Endothelial cell of hepatic sinusoid (primary cell): ENCODE measurements around the gene SP100.
"Not testable (repeated sequence)": the region's sequence is repeated elsewhere in the genome, so short reads cannot be mapped to it uniquely, and the experiment has no call there.

ENCODE experiments used
- in situ Hi-C: cut with HindIII; loops from 2 replicates; pipeline ENCODE4 v1.10.0; 2017; ENCODE audit warnings: low sequenced_read_pairs

SP100 gene

DNA sequence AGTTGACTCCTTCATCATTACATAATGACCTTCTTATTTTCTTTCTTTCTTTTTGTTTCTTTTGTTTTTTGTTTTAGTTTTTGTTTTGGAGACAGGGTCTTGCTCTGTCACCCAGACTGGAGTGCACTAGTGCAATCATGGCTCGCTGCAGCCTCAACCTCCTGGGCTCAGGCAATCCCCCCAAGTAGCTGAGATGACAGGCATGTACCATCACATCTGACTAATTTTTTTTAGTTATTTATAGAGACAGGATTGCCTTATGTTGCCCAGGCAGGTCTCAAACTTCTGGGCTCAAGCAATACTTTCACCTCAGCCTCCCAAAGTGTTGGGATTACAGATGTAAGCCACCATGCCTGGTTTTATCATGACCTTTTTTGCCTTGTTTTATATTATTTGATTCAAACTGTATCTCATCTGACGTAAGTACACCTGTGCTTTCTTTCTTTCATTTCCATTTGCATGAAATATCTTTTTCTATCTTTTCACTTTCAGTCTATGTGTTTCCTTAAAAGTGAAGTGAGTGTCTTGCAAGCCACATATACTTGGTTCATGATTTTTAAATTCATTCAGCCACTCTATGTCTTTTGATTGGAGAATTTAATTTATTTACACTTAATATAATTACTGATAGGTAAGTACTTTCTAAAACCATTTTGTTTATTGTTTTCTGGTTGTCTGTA, 39.1 kb downstream of the SP100 start:
- in situ Hi-C loops: loop anchor here (5.0 kb wide), 1 partner anchor 47 kb away; no protein-coding TSS in a partner anchor

DNA sequence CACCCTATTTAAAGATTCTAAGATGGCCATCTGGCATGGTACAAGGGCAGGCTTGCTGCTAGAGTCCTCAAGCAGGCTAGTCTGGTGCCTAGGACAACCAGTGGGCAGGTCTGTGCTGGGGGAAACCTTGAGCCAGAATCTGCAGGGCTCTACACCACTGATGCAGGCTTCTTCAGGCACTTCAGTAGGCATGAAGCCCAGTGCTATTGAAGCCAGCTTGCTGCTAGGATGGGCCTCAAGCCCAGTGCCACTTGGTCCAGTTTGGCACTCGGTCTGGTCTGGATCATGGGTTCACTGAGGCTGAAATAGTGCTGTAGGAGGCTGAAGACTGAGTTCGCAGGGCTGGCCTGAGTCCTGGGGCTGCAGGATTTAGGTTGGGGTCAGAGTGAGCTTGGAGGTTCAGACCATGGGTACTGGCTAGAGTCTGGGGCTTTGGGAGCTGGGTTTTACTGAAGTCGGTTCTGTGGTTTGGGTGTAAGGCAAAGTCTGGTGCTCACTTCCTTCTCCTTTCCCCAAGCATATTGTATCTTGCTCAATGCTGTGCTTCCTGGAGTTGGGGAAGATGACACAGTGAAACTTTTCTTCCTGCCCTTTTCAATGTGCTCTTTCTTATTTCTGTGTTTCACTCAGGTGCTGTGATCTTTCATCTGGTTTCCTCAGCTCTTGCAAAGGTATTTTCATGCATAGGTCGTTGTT, 41.2 kb downstream of the SP100 start:
- in situ Hi-C loops: loop anchor here (5.0 kb wide), 1 partner anchor 45 kb away; no protein-coding TSS in a partner anchor

DNA sequence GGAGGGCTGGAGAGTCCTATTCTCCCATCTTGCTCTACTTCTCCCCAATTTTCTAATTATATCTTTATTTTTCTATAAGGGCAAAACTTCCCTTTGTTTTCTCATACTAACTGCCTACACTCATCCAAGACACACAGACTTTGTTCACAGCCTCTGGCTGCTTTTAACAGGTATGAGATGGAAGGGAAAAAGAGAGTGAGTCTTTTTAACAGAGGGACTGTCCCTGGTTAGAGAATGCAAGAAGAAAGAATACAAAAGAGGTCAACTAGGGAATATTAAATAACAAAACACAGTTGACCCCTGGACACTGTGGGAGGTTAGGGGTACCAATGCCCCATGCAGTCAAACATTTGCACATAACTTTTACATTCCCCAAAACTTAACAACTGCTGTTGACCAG, 41.8 kb downstream of the SP100 start:
- in situ Hi-C loops: loop anchor here (5.0 kb wide), 1 partner anchor 45 kb away; no protein-coding TSS in a partner anchor

DNA sequence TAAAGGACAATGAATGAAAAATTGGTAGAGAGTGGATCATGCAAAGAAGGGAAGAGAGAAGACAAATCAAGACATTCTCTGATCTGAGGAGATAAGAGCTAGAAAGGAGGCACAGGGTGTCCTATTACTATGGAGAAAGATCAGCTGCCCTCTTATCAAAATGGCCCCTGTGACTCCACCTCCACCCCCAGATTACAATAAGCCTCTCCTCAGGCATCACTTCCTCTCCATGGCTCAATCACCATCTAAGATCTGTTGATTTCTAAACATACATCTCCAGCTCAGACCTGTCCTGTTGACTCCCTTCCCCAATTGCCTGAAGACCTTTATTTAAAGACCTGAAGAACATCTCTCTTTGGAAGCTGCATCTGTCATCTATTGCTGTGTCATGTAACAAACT, 43.2 kb downstream of the SP100 start:
- in situ Hi-C loops: loop anchor here (5.0 kb wide), 1 partner anchor 43 kb away; no protein-coding TSS in a partner anchor

DNA sequence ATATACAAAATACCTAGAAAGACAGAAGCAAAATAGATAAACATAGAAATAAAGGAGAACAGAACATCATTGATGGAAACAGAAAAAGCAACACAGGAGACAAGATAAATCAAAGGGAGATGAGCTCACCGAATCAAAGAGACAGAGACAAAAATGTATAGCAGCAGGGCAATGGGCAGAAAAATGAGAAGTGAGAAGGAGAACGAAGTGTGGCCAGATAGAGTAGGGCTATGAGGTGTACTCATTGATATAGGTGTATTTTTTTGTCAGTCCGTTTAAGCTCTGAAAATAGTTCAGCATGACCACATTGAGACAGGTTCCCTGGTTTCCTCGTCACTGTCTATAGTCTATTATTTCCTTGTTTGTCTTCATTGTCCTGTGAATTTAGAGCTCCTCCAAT, 55.1 kb downstream of the SP100 start:
- in situ Hi-C loops: no loop called here

DNA sequence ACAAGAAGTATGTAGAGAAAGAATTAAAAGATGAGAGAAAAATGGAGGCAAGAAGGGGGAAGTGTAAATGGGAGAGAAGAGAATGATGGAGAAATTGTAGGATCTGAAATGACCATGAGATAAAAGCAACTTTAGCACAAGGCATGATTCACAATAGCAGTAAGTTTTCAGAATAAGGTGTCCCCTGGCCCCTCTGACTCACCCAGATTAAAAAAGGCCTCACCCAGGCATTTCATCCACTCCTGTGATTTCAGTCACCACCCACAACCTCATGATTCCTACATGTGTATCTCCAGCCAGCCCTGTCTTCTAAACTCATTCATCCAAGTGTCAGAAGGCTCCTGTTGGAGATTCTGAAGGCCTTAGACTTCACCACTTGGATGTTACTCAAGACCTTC, 56.6 kb downstream of the SP100 start:
- in situ Hi-C loops: no loop called here

DNA sequence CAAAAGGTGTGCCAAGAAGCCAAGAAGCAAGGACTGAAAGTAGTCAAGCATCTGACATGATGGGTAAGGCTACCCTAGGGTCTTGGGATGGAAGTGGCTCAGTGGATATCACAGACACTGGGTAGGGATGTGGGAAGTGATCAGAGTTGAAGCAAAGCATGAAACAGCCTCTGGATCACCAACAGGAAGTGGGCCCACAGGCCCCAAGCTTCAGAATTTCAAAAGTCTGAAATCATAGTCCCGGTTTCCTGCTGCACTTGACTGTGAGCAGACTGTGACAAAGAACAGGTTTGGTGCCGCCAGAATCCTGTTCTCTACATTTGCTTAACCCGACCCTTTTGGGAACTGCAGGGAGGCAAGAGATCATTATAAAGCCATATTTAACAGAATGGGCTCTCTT, 57.4 kb downstream of the SP100 start:
- in situ Hi-C loops: no loop called here

DNA sequence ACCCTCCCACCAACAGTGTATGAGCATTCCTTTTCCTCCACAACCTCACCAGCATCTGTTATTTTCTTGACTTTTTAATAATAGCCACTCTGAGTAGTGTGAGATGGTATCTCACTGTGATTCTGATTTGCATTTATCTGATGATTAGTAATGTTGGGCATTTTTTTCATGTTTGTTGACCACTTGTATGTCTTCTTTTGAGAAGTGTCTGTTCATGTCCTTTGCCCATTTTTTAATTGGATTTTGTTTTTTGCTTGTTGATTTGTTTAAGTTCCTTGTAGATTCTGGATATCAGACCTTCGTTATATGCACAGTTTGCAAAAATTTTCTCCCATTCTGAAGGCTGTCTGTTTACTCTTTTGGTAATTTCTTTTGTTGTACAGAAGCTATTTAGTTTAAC, 59.1 kb downstream of the SP100 start:
- in situ Hi-C loops: no loop called here

DNA sequence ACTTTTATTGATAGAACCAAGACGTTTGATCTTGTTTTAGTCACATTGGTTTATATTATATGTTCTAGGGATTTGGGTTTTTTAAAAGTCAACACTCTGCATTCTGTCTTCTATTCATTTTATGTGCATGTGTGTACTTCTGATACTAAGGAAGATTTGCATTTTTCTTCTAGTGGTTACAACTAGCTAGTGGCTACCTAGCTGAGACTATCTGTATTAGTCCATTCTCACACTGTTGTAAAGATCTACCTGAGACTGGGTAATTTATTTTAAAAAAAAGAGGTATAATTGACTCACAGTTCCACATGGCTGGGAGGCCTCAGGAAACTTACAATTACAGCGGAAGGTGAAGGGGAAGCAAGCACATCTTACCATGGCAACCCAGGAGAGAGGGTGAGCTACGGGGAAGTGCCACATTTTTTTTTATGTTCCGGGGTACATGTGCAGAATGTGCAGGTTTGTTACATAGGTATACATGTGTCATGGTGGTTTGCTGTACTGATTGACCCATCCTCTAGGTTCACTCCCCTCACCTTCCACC, 69.9 kb downstream of the SP100 start:
- in situ Hi-C loops: no loop called here

DNA sequence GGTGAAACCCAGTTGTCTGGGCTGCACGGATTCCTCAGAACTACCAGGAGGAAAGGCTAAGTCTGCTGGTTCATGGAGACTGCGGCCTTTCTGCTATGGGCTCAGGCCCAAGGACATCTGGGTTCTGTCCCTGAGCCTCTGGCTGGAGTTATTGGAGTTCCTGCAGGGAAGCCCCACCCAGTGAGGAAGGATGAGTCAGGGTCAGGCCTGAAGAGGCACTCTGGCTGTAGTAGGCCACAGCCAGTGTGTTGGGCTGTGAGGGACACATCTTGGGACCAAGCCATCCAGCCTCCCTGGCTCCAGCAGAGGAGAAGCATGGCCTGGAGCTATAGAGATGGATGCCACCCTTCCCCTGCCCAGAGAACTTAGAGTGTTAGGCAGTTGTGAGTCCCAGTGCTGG, 75.2 kb downstream of the SP100 start:
- in situ Hi-C loops: not testable (repeated sequence)

DNA sequence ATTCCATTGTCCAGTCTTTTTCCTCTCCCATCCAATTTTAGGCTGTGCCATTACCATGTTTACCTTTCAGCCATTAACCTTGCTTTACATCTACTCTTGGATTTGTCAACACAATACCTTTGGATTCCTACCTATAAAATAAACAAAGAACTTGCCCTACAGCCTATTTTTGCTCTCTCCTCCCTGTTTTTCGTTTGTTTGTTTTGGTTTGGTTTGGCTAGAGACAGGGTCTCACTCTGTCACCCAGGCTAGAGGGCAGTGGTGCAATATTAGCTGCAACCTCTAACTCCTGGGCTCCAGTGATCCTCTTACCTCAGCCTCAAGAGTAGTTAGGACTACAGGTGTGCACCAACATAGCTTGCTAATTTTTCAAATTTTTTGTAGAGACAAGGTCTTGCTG, 76.1 kb downstream of the SP100 start:
- in situ Hi-C loops: no loop called here

DNA sequence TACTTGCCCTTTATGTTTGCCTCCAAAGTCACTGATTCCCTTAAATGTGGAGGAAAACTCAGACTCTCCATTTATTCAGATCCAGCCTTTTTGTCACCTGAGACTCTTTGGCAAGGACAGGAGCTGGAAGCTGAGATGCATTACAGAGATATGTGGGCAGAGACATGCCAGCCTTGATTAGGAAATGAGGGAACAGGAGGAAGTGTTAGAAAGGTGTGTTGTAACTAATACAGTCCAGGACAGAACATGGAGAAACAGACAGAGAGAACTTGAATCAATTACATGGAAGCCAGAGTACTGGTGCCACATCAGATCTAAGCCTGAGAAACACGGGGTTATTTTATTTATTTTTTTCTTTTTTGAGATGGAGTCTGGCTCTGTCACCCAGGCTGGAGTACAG, 79.0 kb downstream of the SP100 start:
- in situ Hi-C loops: no loop called here

DNA sequence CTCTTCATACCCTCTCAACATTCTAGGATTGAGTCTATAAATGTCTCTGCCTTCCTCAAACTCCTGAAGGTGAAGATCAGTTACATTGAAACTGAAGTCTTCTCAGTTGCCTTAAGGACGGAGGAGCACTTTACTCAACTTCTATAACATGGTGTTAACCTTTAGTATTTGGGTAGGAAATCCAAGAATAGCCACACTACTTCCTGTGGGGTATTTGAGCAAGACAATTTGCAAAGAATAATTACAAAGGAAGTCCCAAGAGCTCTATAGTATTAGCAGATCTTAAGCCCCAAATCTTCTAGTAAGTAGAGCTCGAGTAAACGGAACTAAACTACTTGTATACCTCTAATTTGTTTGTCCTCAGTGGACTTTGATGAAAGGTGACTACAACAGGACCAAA, 80.9 kb downstream of the SP100 start:
- in situ Hi-C loops: no loop called here

DNA sequence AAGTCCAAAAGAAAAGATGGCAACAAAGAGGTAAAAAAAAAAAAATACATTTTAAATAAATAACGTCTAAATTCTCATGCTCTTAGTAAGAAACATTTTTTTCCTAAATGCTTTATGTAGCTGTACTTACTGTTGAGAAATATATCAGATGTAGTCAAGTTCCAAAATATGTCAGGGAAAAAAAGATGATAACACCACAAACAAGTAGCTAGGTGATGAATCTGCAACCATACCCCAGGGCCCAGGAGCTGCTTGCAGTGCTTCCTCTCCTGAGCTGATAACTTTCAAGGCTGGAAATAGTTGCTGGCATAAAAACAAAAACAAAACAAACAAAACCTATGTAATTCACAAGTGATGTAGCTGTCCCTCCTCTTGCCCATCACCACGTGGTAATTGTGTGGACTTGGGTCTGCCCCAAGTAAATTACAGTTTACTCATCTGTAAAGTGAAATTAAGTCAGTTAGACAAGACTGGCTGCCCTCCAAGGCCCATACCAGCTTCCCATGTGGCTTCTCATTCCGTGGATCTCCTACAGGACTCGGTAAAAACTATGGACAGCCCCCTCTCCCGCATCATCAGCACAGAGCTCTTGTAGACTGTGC, 82.6 kb downstream of the SP100 start:
- in situ Hi-C loops: no loop called here

DNA sequence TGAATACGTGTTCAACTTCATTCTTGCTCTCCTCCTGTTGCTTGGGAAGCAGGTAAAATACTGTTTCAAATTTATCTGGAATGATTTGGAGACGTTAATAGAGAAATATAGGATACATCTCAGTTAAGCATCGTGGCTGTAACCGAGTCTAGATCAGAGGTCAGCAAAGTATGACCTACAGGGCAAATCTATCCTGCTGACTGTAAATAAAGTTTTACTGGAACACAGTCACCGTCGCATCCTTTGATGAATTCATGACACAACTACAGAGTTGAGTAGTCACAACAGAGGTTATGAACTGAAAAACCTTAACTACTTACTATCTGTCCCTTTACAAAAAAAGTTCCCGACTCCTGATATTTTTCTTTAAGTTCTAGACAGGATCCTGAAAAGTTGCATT, 86.6 kb downstream of the SP100 start:
- in situ Hi-C loops: loop anchor here (5.0 kb wide), 1 partner anchor 45 kb away; no protein-coding TSS in a partner anchor

DNA sequence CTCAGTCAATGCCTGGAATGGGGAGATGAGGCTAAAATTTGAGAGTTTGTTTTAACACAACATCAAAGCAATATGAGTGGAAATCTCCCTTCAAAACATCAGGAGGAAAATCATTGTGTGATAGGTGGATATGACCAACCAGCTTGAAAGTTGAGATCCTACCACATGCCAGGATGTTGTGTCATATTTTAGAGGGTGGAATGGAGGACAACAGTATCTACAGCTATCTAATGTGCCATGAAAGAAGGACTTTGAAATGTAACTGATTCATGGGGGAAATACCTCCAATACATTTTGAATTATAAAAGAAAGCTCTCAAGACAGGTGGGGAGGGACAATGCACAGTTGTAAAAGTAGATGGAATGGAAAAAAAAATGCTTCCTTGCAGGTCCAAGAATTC, 87.8 kb downstream of the SP100 start:
- in situ Hi-C loops: loop anchor here (5.0 kb wide), 1 partner anchor 46 kb away; no protein-coding TSS in a partner anchor

DNA sequence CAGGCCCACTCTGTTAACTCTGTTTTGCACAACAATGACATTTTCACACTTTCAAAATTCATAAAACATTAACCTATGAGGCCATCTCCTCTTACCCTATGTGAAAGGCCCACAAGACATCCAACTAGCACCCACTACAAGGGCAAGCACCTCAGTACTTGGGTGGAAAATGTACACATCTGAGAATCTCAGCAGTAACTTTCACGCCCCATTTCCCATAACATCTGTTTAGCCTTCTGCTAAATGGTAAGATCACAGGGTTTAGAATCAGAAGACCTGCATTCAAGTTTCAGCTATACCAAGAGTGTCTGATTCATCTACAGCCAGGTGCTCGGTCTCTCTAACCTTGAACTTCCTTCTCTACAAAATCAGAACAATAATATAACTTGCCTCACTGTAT, 89.2 kb downstream of the SP100 start:
- in situ Hi-C loops: no loop called here

DNA sequence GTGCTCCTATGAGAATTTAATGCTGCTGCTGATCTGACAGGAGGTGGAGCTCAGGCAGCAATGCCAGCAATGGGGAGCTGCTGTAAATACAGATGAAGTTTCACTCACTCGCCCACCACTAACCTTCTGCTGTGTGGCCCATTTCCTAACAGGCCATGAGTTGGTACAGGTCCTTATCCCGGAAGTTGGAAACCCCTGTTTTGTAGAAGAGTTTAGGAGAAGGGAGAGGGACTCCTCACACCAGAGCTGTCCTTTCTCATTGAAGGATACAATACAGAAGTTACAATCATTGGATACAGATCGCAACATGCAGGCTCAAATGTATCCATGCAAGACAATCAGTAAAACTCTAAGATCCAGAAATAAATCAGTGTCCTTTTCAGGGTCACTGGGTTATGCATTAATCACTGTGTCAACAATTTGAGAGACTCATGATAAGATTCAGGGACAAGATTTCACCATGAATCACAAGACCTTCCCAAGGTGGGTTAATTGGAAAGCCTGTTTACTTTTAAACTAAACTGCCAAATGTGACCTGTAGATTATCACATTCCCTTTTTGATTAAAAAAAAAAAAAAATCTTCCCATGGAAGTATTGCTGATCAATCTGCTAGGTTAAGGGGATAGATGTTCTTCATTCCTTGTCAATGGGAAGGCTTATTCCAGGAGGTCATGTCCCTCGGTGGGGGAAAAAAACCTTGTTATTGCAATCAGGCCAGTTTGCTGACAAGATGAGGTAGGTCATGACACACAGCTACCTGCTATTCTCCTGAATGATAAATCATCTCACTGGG, 97.2 kb downstream of the SP100 start:
- in situ Hi-C loops: no loop called here

DNA sequence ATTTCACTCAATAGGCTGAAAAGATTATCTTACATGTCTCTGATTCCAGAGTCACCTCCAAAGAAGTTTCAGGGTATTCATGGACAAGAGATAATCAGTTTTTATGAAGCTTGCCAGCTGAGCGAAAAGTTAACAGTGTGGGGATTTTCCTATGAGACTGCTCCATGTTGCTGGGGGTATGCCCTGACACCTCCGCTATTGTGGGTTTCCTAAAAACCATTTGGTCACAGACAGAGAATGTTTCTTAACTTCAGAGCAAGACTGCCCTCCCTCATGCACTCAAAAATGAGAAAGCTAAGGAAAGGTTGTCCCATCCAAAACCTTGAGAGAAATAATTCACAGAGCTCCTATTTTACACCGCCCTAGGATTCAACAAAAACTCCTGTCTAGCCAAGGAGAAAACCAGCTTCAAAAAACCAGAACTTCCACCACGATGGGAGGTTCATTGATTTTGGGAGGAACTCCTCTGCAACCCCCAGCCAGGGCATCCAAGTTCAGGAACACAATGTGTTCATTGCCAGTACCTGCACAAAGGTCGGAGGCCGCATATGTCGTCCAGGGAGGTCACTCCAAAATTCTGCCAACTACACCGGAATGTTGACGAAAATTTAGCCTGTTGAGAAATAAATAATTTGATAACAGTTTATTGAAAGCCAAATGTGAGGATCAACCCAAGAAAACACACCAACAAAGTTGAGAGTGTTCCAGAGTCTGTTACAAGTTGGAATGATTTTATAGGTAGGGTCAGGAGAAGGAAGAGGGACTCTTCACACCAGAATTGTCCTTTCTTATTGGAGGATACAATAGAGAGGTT, 104.3 kb downstream of the SP100 start:
- in situ Hi-C loops: no loop called here

DNA sequence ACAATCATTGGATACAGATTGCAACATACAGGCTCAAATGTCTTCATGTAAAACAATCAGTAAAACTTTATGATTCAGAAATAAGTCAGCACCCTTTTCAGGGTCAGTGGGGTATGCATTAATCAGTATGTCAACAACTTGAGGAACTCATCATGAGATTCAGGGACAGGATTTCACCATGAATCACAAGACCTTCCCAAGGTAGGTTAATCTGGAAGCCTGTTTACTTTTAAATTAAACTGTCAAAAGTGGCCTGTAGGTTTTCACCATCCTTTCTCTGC, 104.8 kb downstream of the SP100 start:
- in situ Hi-C loops: no loop called here
